ENCODE results near the gene MAMSTR. TPM values are rescaled to one million over a fixed set of nuclear protein-coding genes. Genes with fewer than 3 reads are reported as not detected.

Gene MAMSTR
- total RNA-seq, 1 experiment from 2014 or later, result 1.6 TPM

DNA sequence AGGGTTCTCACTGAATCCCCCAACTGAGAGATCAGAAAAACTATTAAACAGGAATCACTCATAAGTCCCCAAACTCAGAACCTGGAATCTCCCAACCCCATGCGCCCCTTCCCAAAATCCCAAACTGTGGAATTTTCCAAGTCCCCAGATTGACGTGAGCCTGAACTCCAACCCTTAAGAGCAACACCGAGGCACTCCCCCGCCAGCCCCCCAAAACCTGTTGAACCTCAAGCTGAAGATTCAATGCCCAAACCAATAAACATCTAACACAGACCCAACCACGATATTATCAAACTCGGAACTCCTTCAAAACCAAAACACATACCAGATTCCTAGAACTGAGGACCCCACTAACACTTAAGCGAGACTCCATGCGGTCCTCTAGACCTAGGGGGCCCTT, 26.6 kb upstream of the MAMSTR start:
- no peak overlapping the region for H4K91ac ChIP-seq (ENCODE audit: insufficient read length, low read depth, low read length)
- no peak overlapping the region for H4K8ac ChIP-seq (replicated peaks; ENCODE audit: insufficient read length, low read depth, low read length)
- H2BK5ac ChIP-seq (ENCODE audit: insufficient read length, low read length), result no peak overlapping the region
- H2BK20ac ChIP-seq (ENCODE audit: low read depth, low read length, poor library complexity, severe bottlenecking), result no peak overlapping the region
- H3K56ac ChIP-seq (ENCODE audit: insufficient read length, low read depth, low read length), result no peak overlapping the region
- Mint-ChIP-seq H3K36me3 (ENCODE audit: insufficient read depth in 1 of 3, low read depth in 3 of 3) (peaks cover 18 to 29% (median 27%) of the 10 kb centered on the region in 3 experiments; a peak in 6 of 7 replicates), H3K9me3 (no peaks in the 10 kb centered on the region; a peak in 1 of 5 replicates), H3K27ac (peak overlapping the region; percentile 2 to 95 (median 94); a peak in 5 of 7 replicates), H3K4me1 (peaks cover 25 to 33% of the 10 kb centered on the region in 2 experiments), H3K27me3 (ENCODE audit: low read depth) (peaks cover 4% of the 10 kb centered on the region), H3K4me3 (peak overlapping the region; percentile 66 to 79)
- no peak overlapping the region for H3K27ac ChIP-seq (ENCODE audit: insufficient read length, low read depth, low read length)
- peaks cover 6% of the 10 kb centered on the region for H3K79me1 ChIP-seq (ENCODE audit: insufficient read depth, low read depth, low read length, poor library complexity, severe bottlenecking)
- no peak overlapping the region for H3K18ac ChIP-seq (ENCODE audit: insufficient read length, low read depth, low read length)
- H3K23me2 ChIP-seq (ENCODE audit: insufficient read length, low read depth, low read length, poor library complexity, severe bottlenecking), result peaks cover 5% of the 10 kb centered on the region
- no peak for DNase-seq
- TF ChIP-seq, protein P1, sequence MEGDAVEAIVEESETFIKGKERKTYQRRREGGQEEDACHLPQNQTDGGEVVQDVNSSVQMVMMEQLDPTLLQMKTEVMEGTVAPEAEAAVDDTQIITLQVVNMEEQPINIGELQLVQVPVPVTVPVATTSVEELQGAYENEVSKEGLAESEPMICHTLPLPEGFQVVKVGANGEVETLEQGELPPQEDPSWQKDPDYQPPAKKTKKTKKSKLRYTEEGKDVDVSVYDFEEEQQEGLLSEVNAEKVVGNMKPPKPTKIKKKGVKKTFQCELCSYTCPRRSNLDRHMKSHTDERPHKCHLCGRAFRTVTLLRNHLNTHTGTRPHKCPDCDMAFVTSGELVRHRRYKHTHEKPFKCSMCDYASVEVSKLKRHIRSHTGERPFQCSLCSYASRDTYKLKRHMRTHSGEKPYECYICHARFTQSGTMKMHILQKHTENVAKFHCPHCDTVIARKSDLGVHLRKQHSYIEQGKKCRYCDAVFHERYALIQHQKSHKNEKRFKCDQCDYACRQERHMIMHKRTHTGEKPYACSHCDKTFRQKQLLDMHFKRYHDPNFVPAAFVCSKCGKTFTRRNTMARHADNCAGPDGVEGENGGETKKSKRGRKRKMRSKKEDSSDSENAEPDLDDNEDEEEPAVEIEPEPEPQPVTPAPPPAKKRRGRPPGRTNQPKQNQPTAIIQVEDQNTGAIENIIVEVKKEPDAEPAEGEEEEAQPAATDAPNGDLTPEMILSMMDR (conservative IDR thresholded peaks at IDR 0.05), result no peak
- no peak overlapping the region for H3K23ac ChIP-seq (ENCODE audit: insufficient read length, low read depth, low read length)
- peaks cover 1% of the 10 kb centered on the region; the same call in 1 of the 2 replicates for H3K4me1 ChIP-seq (ENCODE audit: insufficient read depth, low read length)
- H4K5ac ChIP-seq (ENCODE audit: insufficient read length, low read depth, low read length), result no peak overlapping the region
- H3K9ac ChIP-seq (ENCODE audit: extremely low read depth, insufficient read length, low read length), result no peak overlapping the region
- H3K79me2 ChIP-seq (ENCODE audit: insufficient read depth, low read length), result peaks cover 3% of the 10 kb centered on the region; the same call in 1 of the 2 replicates
- no peak overlapping the region for H3K4ac ChIP-seq (ENCODE audit: low read depth, low read length)
- H3K27me3 ChIP-seq (ENCODE audit: insufficient read depth, low read length), result no peaks in the 10 kb centered on the region
- no peak overlapping the region for H2AFZ ChIP-seq (ENCODE audit: low read length)
- peak overlapping the region; percentile 50; the same call in 1 of the 2 replicates for H3K14ac ChIP-seq (ENCODE audit: insufficient read depth, low read length)
- peak overlapping the region; percentile 71 for H3K4me2 ChIP-seq (ENCODE audit: insufficient read depth, insufficient read length, low read length)
- H2AK5ac ChIP-seq (ENCODE audit: insufficient read length, low read length), result no peak overlapping the region
- H3T11ph ChIP-seq (ENCODE audit: low read length), result no peak overlapping the region
- H2BK15ac ChIP-seq (ENCODE audit: low read depth, low read length), result no peak overlapping the region
- no peaks in the 10 kb centered on the region for H4K20me1 ChIP-seq (ENCODE audit: control insufficient read depth, insufficient read depth, insufficient read length)
- no peak overlapping the region for H2BK12ac ChIP-seq (ENCODE audit: insufficient read length, low read depth, low read length)
- H2BK120ac ChIP-seq (ENCODE audit: low read depth, low read length, poor library complexity, severe bottlenecking), result no peak overlapping the region
- WGBS (ENCODE audit: extremely low coverage, insufficient read length, low lambda C conversion rate), result 100% methylated on average over 2 of the region's 8 CpGs
- no peaks in the 10 kb centered on the region for H3K9me3 ChIP-seq (ENCODE audit: control insufficient read depth, low read depth, low read length)

Data from H9 (cell line).